Measurements from ENCODE around the gene LDLRAD3.

Gene LDLRAD3

DNA sequence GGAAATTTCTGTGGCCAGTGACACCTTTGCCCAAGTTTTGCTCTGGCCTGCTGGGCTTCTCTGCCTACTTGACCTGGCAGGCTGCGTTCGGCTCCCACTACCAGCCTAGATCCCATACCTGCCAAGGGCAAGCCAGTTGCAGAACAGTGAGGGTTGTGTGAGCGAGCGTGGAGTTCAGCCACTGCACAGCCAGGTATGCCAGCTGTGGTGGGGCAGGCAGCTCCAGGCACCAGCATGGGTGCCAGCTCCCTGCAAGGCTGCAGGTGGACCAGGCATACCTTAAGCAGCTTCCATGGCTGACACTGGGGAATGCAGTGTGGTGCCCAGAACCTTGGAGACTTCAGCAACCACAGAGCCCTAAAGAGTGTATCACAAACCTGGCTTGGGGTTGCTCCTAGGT is 133.5 kb downstream of the LDLRAD3 start:
- no peak for DNase-seq (ENCODE audit: low read depth)

DNA sequence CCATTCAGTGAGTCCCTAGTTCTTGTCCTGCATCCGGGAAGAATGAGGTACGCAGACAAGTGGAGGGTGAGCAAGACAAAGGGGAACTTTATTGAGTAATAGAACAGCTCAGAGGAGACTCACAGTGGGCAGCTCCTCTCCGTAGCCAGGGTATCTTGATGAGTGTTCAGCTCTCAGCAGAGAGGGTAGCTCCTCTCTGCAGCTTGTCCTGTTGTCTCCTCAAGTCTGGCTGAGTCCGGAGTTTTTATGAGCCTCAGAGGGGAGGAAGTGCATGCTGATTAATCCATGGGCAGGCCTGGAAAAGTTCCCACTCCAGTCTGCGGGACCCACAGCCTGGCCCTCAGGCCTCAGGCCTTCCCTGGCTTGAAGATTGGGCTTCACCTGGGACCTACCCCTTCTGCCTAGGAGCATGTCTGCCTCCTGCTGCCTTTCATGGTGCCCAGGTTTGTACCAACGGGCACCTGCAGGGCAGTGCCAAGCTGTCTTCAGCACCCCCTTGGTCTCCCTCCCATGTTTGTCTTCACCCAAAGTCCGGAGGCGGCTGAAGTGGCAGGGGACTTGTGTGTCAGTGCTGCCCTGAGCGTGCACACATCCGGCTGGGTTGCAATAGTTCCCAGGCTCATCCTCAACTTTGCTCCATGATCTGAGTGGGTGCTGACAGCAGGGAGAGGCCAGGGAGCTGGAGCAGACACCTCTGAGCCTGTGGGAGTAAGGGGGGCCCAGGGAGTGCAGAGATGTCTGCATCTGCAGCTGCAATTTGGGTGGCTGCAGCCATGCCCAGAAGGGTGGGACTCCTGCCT is 134.2 kb downstream of the LDLRAD3 start:
- no peak for DNase-seq (ENCODE audit: low read depth)

DNA sequence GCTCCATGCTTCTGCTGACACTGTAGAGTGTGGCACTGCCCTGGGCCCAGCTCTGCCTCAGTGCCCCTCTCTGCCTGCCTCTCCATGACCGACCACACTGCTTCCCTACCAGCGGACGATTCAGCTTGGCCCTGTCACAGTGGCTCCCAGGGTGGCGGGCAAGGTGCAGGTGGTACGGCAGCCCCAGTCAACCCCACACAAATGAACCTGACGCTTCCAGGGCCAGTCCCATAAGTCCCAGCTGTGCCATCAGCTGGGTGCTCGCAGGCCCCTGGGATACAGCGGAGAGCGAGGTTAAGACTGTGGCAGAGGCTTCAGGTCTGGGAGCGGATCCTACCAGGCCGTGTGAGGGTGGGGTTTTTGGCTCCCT is 134.8 kb downstream of the LDLRAD3 start:
- no peak for DNase-seq (ENCODE audit: low read depth)

DNA sequence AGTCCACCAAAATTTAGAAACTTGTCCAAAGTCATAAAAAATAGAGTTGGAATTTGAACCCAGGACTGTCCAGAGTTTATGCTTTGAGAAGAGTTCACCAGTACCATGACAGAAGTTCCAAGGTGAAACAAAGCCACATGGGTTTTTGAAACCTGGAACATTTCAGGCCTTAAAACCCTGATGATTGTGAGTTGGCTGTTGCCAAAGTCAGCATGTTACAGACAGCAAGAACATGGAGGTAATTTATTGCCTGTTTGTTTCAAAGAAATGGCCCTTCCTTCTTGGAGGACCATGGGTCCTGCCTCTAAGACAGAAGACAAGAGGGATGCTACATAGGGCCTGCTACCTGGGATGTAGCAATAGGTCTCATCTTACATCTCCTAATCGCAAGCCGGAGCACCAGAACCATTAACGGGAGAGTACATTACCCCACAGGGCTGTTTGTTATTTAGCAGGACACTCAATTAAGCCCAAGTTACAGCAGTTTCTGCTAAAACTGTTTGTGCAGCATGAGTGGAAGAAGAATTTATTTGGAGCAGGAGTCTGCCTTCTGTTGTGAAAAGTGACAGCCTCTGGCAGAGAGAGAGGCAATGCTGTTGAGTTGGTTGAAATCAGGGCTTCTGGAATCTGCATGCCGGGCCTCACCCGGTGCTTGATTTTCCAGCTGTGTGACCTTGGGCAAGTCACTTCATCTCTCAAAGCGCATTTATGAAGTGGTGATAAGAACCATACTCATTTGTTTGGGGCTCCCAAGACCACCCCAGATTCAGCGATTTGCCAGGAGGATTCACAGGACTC is 136.2 kb downstream of the LDLRAD3 start:
- no peak for DNase-seq (ENCODE audit: low read depth)

DNA sequence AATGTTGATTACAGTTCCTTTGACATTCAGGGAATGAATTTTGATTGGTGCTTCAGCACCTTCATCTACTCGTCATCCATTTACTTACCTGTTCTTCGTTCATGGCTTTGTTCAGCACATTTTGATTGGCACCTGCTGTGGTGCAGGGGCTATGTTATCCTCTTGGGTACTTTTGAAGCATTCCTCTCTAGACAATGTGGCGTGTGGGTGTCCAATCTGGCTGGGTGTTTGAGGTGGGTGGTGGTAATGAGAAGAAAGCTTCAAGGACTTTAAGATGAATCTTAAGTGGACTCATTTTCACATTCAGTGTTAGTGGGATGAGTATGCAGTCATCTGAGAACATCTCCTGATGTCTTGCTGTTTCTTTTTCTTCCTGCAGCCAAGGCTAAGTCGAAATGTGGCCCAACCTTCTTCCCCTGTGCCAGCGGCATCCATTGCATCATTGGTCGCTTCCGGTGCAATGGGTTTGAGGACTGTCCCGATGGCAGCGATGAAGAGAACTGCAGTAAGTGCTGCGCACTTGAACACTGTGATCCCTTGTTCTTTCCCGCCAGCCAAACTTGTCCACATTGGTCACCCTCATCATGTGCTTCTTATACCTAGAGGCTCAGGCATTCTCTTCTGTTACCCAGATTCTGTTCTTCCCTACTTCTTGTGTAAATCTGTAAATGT is 137.5 kb downstream of the LDLRAD3 start:
- DNase-seq (ENCODE audit: low read depth): no peak

DNA sequence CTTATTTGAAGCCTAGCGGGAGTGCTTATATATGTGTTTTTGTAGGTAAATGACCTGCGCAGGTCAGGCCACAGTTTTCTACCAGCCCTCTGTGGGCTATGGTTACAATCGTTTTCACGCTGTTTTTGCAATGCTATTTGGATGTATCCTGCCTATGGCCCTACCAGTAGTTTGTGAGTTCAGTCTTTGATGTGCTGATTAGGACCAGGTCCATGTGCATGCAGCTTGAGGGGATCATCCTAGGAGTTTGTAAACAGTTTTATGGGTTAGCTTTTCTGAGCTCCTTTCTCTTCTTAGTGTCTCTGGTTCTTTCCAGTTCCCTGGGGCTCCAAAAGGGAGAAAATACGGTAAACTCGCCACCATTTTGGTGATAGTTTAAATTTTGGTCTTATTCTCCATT is 142.5 kb downstream of the LDLRAD3 start:
- no peak for DNase-seq (ENCODE audit: low read depth)

DNA sequence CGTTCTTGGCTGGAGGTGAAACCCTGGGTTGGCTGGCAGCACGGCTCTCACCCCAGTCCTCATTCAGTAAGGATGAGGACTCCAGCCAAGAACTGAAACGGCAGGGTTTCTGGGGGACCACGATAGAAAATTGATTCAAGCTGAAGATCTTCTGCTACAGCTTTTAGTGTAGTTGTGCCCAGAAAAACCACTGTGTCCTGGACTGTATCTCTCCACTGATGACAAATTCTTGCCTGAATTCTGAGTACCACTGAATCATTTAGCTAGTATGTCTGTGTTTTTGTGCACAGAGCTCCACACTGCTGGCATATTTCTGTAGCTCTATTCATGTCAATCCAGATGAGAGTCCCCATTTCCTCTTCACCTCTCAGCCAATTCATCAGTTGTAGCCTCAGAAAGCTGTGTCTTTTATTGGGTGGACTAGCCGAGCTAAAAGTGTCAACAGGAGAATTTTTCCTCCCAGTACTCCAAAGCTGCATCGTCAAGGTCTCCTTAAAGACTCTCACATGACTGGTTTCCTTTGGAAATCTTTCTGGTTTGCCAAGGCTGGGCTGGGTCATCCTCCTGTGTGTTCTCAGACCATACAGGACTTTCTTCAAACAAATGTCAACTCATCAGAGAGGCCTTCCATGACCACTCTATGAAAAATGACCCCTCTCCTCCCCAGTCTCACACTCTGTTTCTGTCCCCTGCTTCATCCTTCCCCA is 144.6 kb downstream of the LDLRAD3 start:
- no peak for DNase-seq (ENCODE audit: low read depth)

DNA sequence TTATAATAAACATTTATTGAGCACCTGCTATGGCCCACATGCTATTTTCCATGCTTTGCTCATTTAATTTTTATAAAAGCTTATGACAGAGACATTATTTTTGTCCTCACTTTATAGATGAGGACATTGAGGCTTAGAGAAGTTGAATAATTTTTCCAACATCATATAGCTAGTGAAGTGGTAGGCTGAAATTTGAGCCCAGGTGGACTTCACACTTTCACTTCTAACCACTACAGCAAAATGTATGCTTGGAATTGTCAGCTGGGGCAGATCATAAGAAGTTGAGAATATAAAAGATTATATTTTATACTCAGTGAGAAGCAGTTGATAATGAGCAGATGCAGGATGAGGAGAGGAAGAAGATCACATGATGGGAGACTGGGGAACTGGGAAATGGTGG is 146.1 kb downstream of the LDLRAD3 start:
- DNase-seq (ENCODE audit: low read depth): no peak

DNA sequence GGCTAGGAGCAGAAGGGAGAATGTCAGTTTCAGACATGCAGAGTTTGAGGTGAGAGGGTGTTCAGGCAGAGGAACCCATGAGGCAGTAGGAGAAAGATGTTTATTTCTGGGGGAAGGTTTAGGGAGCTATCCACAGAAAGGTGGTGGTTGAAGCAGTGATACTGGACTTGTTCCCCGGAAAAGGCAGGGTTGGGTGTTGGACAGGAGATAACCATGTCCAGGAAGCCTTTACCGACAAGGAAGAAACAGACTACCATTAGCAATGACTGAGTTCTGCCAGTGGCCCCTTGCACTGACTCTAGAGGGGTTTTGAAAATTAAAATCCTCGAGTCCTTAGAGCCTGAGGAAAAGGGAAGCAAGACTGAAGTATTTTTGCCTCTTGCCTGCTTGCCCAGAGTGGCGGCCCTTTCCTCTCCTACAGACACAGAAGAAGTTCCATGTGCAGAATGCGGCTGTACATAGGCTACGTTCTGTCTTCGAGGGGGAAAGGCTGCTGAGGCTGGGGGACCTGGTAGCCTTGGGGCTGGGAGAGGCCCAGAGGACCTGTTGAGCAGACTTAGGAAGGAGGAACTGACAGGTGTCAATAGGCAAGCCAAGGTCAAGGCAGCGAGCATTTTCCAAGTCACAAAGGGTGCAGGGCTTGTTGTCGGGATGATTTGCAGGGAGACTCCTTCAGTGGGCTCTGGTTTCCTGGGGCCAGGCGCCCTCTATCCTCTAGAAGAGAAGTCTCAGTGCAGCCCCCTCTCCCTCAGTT is 146.7 kb downstream of the LDLRAD3 start:
- DNase-seq (ENCODE audit: low read depth): no peak

DNA sequence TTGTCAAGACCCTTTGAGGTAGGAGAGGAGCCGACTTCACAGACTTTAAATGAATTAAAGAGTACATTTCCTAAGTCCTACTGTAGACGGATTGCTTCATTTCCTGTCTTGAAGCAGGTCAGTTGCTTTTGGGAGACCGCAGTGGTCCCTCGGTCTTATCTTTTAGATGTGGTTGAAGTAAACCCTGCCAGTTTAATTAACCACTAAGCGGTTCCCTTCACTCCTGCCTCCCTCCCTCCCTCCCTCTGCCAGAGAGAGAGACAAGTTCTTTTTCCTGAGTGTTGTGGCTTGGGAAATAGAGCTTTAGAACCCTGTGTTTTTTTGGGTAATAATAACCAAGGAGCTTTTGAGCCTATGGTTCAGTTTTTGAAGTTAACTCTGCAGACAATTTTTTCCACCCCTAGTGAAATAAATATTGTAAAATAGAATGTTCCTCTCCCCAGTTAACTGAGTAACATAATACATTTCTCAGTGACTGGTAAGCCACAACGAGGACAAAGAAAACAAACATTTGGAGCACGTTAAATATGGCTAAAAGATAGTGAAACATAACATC is 147.5 kb downstream of the LDLRAD3 start:
- no peak for DNase-seq (ENCODE audit: low read depth)

DNA sequence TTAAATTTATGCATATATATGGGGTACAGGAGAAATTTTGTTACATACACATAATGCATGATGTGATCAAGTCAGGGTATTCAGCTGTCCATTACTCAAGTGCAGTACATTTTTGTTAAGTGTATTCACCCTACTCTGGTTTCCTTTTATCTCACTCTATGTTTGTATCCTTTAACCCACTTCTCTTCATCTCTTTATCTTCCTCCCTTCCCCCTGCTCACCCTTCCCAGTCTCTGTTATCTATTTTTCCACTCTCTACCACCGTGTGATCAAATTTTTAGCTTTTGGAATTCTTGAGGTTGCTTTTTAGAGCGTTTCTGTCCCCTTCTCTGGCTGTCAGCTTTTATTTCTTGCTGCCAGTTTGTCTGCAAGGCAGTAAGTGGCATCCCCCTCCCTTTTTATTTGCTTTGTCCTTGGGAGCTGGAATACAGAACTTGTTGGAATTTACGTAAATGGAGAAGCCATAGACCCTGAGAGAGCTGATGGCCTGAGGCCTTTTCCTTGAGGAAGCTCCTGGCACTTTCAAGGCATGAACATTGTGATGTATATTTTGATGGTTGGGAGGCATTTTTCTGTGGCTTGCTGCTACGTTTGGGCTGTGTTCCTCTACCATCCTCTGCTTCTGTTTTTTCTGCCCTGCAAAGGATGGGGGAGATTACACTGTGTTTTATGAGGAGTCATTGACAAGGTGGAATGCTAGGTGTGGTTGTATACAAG is 148.6 kb downstream of the LDLRAD3 start:
- DNase-seq (ENCODE audit: low read depth): no peak

DNA sequence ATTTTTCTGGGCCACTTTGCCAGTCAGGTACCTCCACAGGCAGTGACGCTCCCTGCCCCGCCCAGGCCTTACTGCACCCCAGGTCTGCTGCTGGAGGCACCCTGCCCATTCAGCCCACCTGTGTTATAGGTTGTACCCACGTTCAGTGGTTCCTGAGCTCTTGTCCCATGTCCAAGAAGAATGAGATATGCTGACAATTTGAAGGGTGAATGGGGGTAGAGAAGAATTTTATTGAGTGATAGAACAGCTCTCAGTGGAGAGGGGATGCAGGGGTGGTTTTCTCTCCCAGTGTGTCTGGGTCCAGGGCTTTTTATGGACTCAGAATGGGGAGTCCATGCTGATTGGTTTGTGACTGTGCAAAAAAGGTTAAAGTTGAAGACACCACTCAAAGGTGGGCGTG is 149.7 kb downstream of the LDLRAD3 start:
- no peak for DNase-seq (ENCODE audit: low read depth)

DNA sequence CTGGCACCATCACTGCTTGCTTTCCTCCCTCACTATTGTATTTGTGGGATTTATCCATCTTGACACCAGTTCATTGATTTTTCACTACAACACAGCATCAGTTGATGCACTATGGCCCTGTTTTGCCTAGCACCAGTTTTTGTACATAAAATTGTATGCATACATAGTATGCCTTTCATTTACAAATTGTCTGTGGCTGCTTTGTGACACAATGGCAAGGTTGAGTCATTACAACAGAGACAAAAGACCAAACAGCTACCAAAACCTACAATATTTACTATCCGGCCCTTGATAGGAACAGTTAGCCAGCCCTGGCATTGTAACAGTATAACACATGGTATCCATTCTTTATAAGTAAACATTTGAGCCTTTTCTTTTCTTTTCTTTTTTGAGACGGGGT is 150.3 kb downstream of the LDLRAD3 start:
- no peak for DNase-seq (ENCODE audit: low read depth)

DNA sequence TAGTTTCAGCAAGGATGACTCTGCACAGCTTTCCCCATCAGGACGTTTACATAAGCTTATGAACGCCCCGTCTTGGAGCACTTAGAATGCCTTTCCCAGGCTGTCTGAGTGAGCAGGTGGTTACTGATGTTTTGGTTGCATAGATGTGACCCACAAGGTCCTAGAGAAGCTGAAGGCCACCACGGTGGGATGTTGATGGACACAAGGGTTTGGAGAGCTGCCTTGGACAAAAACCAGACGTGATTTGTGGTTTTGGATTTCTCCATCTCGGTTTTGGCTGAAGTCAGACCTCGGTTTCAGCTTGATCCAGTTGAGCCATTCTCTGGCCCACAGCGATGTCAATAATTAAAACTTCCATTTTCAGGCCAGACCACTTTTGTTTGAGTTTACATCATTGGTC is 151.9 kb downstream of the LDLRAD3 start:
- DNase-seq (ENCODE audit: low read depth): no peak

DNA sequence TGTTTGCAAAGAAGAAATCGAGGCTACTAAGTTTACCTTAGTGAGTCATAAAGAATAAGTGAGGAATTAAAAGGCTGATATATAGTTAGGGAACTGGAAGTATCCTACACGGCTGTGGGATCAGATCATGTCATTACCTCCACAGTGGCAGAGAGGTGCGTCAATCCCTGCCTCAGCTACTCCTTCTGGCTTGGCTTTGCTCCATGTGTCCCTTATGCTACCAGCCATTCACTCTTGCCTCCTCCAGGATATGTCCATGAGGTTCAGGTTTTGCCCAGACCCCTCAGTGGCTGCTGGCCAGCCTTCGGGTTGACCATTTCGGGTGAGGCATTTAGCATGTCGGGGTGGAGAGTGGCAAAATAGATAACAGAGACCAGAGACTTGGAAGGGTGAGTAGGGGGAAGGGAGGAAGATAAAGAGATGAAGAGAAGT is 153.4 kb downstream of the LDLRAD3 start:
- no peak for DNase-seq (ENCODE audit: low read depth)

DNA sequence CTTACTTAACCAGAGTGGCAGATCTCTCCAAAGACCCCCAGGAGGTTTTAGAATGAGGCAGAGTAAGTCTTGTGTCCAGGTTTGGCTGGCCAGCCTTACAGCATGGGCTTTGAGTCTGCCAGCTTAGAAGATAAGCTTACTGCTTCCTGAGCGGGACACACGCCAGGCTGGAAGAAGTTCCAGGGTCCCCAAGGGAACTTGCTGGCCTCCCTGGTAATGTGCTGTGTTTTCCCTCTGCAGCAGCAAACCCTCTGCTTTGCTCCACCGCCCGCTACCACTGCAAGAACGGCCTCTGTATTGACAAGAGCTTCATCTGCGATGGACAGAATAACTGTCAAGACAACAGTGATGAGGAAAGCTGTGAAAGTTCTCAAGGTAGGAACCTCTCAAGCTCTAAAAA is 154.2 kb downstream of the LDLRAD3 start:
- no peak for DNase-seq (ENCODE audit: low read depth)

DNA sequence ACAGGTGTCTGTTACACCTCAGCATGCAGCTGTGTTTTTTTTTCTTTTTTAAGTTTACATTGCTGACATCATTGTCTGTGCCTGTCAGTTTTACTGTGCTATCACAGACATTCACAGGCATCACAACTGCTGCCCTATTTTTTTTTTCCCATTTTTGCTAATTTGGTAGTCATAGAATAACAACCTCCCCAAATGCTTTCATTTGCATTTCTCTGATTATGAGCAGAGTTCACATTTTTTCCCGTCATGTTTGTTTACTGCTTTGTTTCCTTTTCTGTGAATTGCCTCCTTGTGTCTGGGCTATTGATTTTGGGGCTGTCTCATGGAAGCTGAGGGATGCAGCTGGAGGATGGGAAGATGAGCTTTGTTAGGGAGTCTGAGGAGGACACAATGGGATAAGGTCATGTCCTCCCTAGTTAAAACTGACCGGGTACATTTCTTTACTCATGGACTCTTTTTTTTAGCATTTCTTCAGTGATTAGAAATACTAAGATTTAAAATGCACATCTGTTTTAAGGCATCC is 155.1 kb downstream of the LDLRAD3 start:
- DNase-seq (ENCODE audit: low read depth): no peak

DNA sequence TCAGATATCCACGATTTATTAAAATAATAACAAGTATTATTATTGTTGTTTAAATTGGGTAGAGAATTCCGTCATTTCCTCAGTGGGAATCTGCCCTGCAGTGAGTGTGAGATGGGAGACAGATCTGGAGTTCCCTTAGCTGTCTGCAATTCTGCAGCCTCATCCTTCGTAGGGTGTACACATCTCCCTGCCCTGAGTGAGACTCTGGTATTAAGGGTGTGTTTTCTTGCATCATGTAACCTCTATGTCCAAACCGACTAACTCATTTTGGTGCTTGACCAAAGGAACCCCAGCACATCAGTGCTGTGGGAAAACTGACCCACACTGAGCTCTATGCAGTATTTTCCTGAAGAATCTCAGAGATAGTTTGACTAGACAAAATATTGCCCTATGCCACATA is 157.6 kb downstream of the LDLRAD3 start:
- DNase-seq (ENCODE audit: low read depth): no peak

DNA sequence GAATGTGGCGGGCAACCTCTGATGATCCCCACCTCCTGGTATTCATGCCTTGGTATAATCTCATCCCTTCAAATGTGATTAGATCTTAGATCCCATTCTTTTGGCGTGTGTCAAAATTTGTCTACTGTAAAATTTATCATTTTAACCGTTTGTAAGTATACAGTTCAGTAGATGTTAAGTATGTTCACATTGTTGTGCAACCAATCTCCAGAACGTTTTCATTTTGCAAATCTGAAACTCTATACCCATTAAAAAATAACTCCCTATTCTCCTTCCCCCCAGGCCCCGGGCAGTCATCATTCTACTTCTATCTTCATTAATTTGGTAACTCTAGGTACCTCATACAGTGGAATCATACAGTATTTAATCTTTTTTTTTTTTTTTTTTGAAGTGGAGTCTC is 159.0 kb downstream of the LDLRAD3 start:
- no peak for DNase-seq (ENCODE audit: low read depth)

DNA sequence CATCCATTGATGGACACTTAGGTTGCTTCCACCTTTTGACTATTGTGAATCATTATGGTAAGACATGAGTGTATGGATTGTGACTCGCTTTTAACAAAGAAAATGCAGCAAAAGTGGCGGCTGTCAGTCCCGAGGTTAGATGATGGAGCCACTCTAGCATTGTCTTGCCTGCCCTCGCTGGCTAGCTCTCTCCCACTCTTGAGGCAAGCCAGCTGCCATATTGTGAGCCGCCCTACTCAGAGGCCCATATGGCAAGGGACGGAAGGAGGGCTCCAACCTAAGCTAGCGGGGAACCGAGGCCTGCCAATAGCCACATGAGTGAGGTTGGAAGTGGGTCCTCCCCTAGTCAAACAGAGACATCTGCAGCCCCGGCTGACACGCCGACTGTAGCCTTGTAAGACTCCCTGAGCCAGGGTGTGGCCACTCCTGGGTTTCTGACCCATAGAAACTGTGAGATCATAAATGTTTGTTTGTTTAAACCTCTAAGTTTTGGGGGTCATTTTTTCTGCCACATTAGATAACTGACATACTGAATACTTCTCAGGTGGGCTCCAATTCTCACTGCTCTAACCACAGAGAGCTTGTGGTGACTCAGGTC is 160.2 kb downstream of the LDLRAD3 start:
- no peak for DNase-seq (ENCODE audit: low read depth)

Measured in activated T-helper 9 cell treated with anti-CD3 and anti-CD28 coated beads, Interleukin-2, amount 50 U/mL, for 16 hours (primary cell).